Measurements from ENCODE around the gene TUBA8. TPM values are rescaled to one million over a fixed set of nuclear protein-coding genes. Genes with fewer than 3 reads are reported as not detected.
A peak's percentile ranks its signal among the peaks of the same experiment; 100 is the strongest.
"Not testable (repeated sequence)": the region's sequence is repeated elsewhere in the genome, so short reads cannot be mapped to it uniquely, and the experiment has no call there.

TUBA8 gene
- total and polyA plus RNA-seq, 2 experiments from 2014 or later, result 0.32 TPM; not detected in 1

- H4K20me1 ChIP-seq (ENCODE audit: insufficient read depth), result no peaks in the 10 kb centered on the region
- H3K4me3 ChIP-seq, result no peak overlapping the region
- 25 to 34% methylated on average over 24 of the region's 24 CpGs for WGBS, 2 experiments (ENCODE audit: low coverage in 1 of 2, low lambda C conversion rate in 2 of 2, missing lambda C conversion rate in 2 of 2)
- peak overlapping the region; percentile 40 for H3K4me2 ChIP-seq (ENCODE audit: unreplicated experiment)
- no peaks in the 10 kb centered on the region for H3K36me3 ChIP-seq (ENCODE audit: low read depth)
- peak overlapping the region; percentile 58 for H3K27ac ChIP-seq
- peaks cover 10% of the 10 kb centered on the region for H3K4me1 ChIP-seq (ENCODE audit: insufficient read depth)
- no peaks in the 10 kb centered on the region for H3K9me3 ChIP-seq (ENCODE audit: low read depth)
- H3K9me2 ChIP-seq (ENCODE audit: insufficient read depth), result no peaks in the 10 kb centered on the region
- peak overlapping the region; percentile 69 for H3K9ac ChIP-seq
- peaks cover 12% of the 10 kb centered on the region for H3F3A ChIP-seq (ENCODE audit: insufficient read depth)
- no peaks in the 10 kb centered on the region for H3K27me3 ChIP-seq (replicated peaks; ENCODE audit: insufficient read depth)
- H2AFZ ChIP-seq, result peak overlapping the region; percentile 78
- in situ Hi-C loops (cut with MboI), result no loop called here
- H3K79me2 ChIP-seq (ENCODE audit: insufficient read depth), result no peaks in the 10 kb centered on the region
- TF ChIP-seq EZH2phosphoT487 (IDR thresholded peaks at IDR 0.05; ENCODE audit: insufficient read depth, low read depth) (no peak), EZH2 (IDR thresholded peaks at IDR 0.05; ENCODE audit: insufficient read depth, poor library complexity, severe bottlenecking) (no peak)
- peak; percentile 94 for DNase-seq
Measured at GRCh38 chr22:18156878-18157713, 46.5 kb downstream of the TUBA8 start.

DNA sequence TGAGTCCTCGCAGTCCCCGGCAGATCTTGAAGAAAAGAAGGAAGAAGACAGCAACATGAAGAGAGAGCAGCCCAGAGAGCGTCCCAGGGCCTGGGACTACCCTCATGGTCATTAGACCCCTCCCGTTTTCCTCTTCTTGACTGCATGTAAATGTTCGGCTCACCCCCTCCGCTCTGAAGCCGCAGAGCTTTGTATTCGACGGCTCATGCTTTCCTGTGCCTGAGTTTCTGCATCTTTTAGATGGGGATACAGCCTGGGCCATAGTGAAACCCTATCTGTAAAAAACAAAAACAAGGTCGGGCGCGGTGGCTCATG lies 47.1 kb downstream of the TUBA8 start:
- H3K27me3 ChIP-seq (replicated peaks; ENCODE audit: insufficient read depth), result no peaks in the 10 kb centered on the region
- TF ChIP-seq EZH2 (IDR thresholded peaks at IDR 0.05; ENCODE audit: insufficient read depth, poor library complexity, severe bottlenecking) (no peak), EZH2phosphoT487 (IDR thresholded peaks at IDR 0.05; ENCODE audit: insufficient read depth, low read depth) (no peak)
- H4K20me1 ChIP-seq (ENCODE audit: insufficient read depth), result no peaks in the 10 kb centered on the region
- no peak for DNase-seq
- in situ Hi-C loops (cut with MboI), result no loop called here
- H3K9ac ChIP-seq, result 0 out of 2 replicates have a peak overlapping the region, but pooled peaks have one; percentile 15
- 72 to 79% methylated on average over 12 of the region's 12 CpGs for WGBS, 2 experiments (ENCODE audit: low coverage in 1 of 2, low lambda C conversion rate in 2 of 2, missing lambda C conversion rate in 2 of 2)
- peaks cover 10% of the 10 kb centered on the region for H3K4me1 ChIP-seq (ENCODE audit: insufficient read depth)
- peak overlapping the region; percentile 40 for H3K4me2 ChIP-seq (ENCODE audit: unreplicated experiment)
- H3K9me3 ChIP-seq (ENCODE audit: low read depth), result no peaks in the 10 kb centered on the region
- peaks cover 12% of the 10 kb centered on the region for H3F3A ChIP-seq (ENCODE audit: insufficient read depth)
- 0 out of 2 replicates have a peak overlapping the region, but pooled peaks have one; percentile 78 for H2AFZ ChIP-seq
- no peaks in the 10 kb centered on the region for H3K36me3 ChIP-seq (ENCODE audit: low read depth)
- H3K4me3 ChIP-seq, result no peak overlapping the region
- peak overlapping the region; percentile 57 for H3K27ac ChIP-seq
- no peaks in the 10 kb centered on the region for H3K9me2 ChIP-seq (ENCODE audit: insufficient read depth)
- no peaks in the 10 kb centered on the region for H3K79me2 ChIP-seq (ENCODE audit: insufficient read depth)

- 91 to 93% methylated on average over 8 of the region's 8 CpGs for WGBS, 2 experiments (ENCODE audit: low coverage in 1 of 2, low lambda C conversion rate in 2 of 2, missing lambda C conversion rate in 2 of 2)
- H3K27ac ChIP-seq; DNase-seq; H3K27me3 ChIP-seq (replicated peaks; ENCODE audit: insufficient read depth); in situ Hi-C loops (cut with MboI); H3K9me2 ChIP-seq (ENCODE audit: insufficient read depth); H4K20me1 ChIP-seq (ENCODE audit: insufficient read depth); H3K4me3 ChIP-seq; H3K36me3 ChIP-seq (ENCODE audit: low read depth); H3K4me2 ChIP-seq (ENCODE audit: unreplicated experiment); H3K9me3 ChIP-seq (ENCODE audit: low read depth); H3K9ac ChIP-seq; H2AFZ ChIP-seq; H3K79me2 ChIP-seq (ENCODE audit: insufficient read depth); H3K4me1 ChIP-seq (ENCODE audit: insufficient read depth): not testable (repeated sequence)
- H3F3A ChIP-seq (ENCODE audit: insufficient read depth), result peaks cover 12% of the 10 kb centered on the region
Measured at GRCh38 chr22:18160641-18161040, 50.0 kb downstream of the TUBA8 start.

- DNase-seq; H3K36me3 ChIP-seq (ENCODE audit: low read depth); H3F3A ChIP-seq (ENCODE audit: insufficient read depth); H3K4me1 ChIP-seq (ENCODE audit: insufficient read depth); H3K27me3 ChIP-seq (replicated peaks; ENCODE audit: insufficient read depth); H3K9me2 ChIP-seq (ENCODE audit: insufficient read depth); H3K9me3 ChIP-seq (ENCODE audit: low read depth); H2AFZ ChIP-seq; in situ Hi-C loops (cut with MboI); H4K20me1 ChIP-seq (ENCODE audit: insufficient read depth); H3K27ac ChIP-seq; H3K79me2 ChIP-seq (ENCODE audit: insufficient read depth); H3K4me2 ChIP-seq (ENCODE audit: unreplicated experiment); H3K9ac ChIP-seq; H3K4me3 ChIP-seq: not testable (repeated sequence)
- 68 to 75% methylated on average over 6 to 7 of the region's 7 CpGs for WGBS, 2 experiments (ENCODE audit: low coverage in 1 of 2, low lambda C conversion rate in 2 of 2, missing lambda C conversion rate in 2 of 2)
Measured at GRCh38 chr22:18163843-18164242, 53.2 kb downstream of the TUBA8 start.

- H3K9me3 ChIP-seq (ENCODE audit: low read depth); H3K36me3 ChIP-seq (ENCODE audit: low read depth); H3F3A ChIP-seq (ENCODE audit: insufficient read depth); H3K4me2 ChIP-seq (ENCODE audit: unreplicated experiment); in situ Hi-C loops (cut with MboI); H2AFZ ChIP-seq; H3K4me1 ChIP-seq (ENCODE audit: insufficient read depth); H3K27me3 ChIP-seq (replicated peaks; ENCODE audit: insufficient read depth); H3K79me2 ChIP-seq (ENCODE audit: insufficient read depth); H3K9ac ChIP-seq; H3K27ac ChIP-seq; H3K9me2 ChIP-seq (ENCODE audit: insufficient read depth); H4K20me1 ChIP-seq (ENCODE audit: insufficient read depth); DNase-seq; H3K4me3 ChIP-seq: not testable (repeated sequence)
- WGBS, 2 experiments (ENCODE audit: low coverage in 1 of 2, low lambda C conversion rate in 2 of 2, missing lambda C conversion rate in 2 of 2), result 60 to 64% methylated on average over 6 to 8 of the region's 8 CpGs
Measured at GRCh38 chr22:18164584-18164983, 54.0 kb downstream of the TUBA8 start.

DNA sequence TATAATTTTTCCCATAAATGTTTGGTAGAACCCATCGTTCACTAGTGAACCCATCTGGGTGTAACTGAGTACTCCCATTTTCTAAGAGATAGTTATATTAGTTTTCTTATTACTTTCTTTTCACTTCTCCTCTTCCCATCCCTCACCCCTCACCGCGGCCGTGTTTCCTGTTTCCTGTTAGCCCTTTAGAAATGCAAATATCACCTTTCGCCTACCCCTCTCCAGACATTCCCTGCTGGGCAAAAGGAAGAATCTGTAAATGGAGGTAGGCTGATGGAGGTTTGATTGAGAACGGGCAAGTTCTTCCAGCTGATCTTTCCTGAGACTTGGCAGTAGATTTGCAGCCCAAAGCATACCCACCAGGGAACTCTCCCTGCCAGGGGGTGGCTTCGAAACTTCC lies 54.7 kb downstream of the TUBA8 start:
- H3K9me2 ChIP-seq (ENCODE audit: insufficient read depth); H3K36me3 ChIP-seq (ENCODE audit: low read depth); H3K27me3 ChIP-seq (replicated peaks; ENCODE audit: insufficient read depth); H3K27ac ChIP-seq; H3K4me3 ChIP-seq; H4K20me1 ChIP-seq (ENCODE audit: insufficient read depth); H3K79me2 ChIP-seq (ENCODE audit: insufficient read depth); DNase-seq; H3K4me2 ChIP-seq (ENCODE audit: unreplicated experiment); in situ Hi-C loops (cut with MboI); H3K9ac ChIP-seq; H2AFZ ChIP-seq; H3F3A ChIP-seq (ENCODE audit: insufficient read depth); H3K4me1 ChIP-seq (ENCODE audit: insufficient read depth); H3K9me3 ChIP-seq (ENCODE audit: low read depth): not testable (repeated sequence)
- WGBS, 2 experiments (ENCODE audit: low coverage in 1 of 2, low lambda C conversion rate in 2 of 2, missing lambda C conversion rate in 2 of 2), result 52 to 58% methylated on average over 3 of the region's 7 CpGs

DNA sequence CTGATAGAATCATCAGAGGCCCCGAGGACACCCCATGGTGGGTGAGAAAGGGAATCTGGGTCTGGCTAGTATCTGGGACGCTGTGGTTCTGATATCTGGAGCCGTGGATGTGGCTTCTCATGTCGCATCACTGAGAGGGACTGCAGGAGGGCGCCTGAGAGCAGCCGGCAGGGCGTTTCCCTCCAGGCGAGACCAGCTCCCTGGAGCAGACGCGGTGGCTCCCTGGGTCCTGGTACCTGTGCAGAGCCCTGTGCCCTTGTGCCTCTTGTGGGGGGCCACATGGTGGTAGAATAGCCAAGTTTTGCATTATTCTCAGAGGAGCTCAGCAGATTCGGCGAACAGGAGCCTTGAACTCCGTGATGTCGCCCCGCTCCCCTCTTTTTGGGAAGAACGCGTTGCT lies 59.7 kb downstream of the TUBA8 start:
- H3K4me2 ChIP-seq (ENCODE audit: unreplicated experiment); H3K79me2 ChIP-seq (ENCODE audit: insufficient read depth); H3K9me3 ChIP-seq (ENCODE audit: low read depth); H3F3A ChIP-seq (ENCODE audit: insufficient read depth); in situ Hi-C loops (cut with MboI); H3K27me3 ChIP-seq (replicated peaks; ENCODE audit: insufficient read depth); H3K4me3 ChIP-seq; H3K9ac ChIP-seq; H3K9me2 ChIP-seq (ENCODE audit: insufficient read depth); H4K20me1 ChIP-seq (ENCODE audit: insufficient read depth); DNase-seq; H3K27ac ChIP-seq; H2AFZ ChIP-seq; H3K4me1 ChIP-seq (ENCODE audit: insufficient read depth); H3K36me3 ChIP-seq (ENCODE audit: low read depth): not testable (repeated sequence)
- WGBS, 2 experiments (ENCODE audit: low coverage in 1 of 2, low lambda C conversion rate in 2 of 2, missing lambda C conversion rate in 2 of 2), result 89 to 93% methylated on average over 17 of the region's 17 CpGs

Data from GM23248 (cell line).